ENCODE results near the gene MAPK12. TPM values are rescaled to one million over a fixed set of nuclear protein-coding genes. Genes with fewer than 3 reads are reported as not detected.

MAPK12 gene
- total and polyA plus RNA-seq, 2 donors from 2014 or later = 13.4 to 15.9 TPM

- H3K9me3 ChIP-seq (ENCODE audit: control insufficient read depth in 2 of 3, insufficient read depth in 1 of 3, low read length in 3 of 3) = no peaks in the 10 kb centered on the region
- peaks cover 0 to 66% (median 33%) of the 10 kb centered on the region in 3 donors for H3K4me1 ChIP-seq (ENCODE audit: control insufficient read depth in 2 of 3, insufficient read depth in 2 of 3, low read depth in 1 of 3, low read length in 3 of 3)
- H3K27me3 ChIP-seq (ENCODE audit: control insufficient read depth, insufficient read depth, low read length) = no peaks in the 10 kb centered on the region
- no peak overlapping the region for H3K4me3 ChIP-seq (ENCODE audit: low read length in 3 of 3)
- no peak for TF ChIP-seq CTCF (IDR thresholded peaks at IDR 0.05; ENCODE audit: borderline replicate concordance, extremely low read depth, insufficient read depth)
- H3K27ac ChIP-seq (ENCODE audit: low read depth in 2 of 2, low read length in 2 of 2) = peak overlapping the region; percentile 82 to 93
- H3K9ac ChIP-seq (ENCODE audit: low read length in 3 of 3) = peak overlapping the region in 1 of 3 donors; percentile 61
- FAIRE-seq (no peak), DNase-seq (no peak)
- intact Hi-C loops (cut with DNase I) = no loop called here
- no peaks in the 10 kb centered on the region for H3K36me3 ChIP-seq (ENCODE audit: control insufficient read depth in 2 of 3, insufficient read depth in 3 of 3, low read length in 3 of 3)
These were observed 42.0 kb upstream of the MAPK12 start for GRCh38 chr22:50303515-50303847.

- no peaks in the 10 kb centered on the region for H3K9me3 ChIP-seq (ENCODE audit: control insufficient read depth in 2 of 3, insufficient read depth in 1 of 3, low read length in 3 of 3)
- no peaks in the 10 kb centered on the region for H3K27me3 ChIP-seq (ENCODE audit: control insufficient read depth, insufficient read depth, low read length)
- no peaks in the 10 kb centered on the region for H3K36me3 ChIP-seq (ENCODE audit: control insufficient read depth in 2 of 3, insufficient read depth in 3 of 3, low read length in 3 of 3)
- no peak for TF ChIP-seq CTCF (IDR thresholded peaks at IDR 0.05; ENCODE audit: borderline replicate concordance, extremely low read depth, insufficient read depth)
- DNase-seq = peak in 2 of 5 donors; percentile 43 to 65
- H3K4me1 ChIP-seq (ENCODE audit: control insufficient read depth in 2 of 3, insufficient read depth in 2 of 3, low read depth in 1 of 3, low read length in 3 of 3) = peaks cover 0 to 68% (median 40%) of the 10 kb centered on the region in 3 donors
- FAIRE-seq = no peak
- H3K4me3 ChIP-seq (ENCODE audit: low read length in 3 of 3) = no peak overlapping the region
- intact Hi-C loops (cut with DNase I) = no loop called here
- no peak overlapping the region for H3K9ac ChIP-seq (ENCODE audit: low read length in 3 of 3)
- H3K27ac ChIP-seq (ENCODE audit: low read depth in 2 of 2, low read length in 2 of 2) = peak overlapping the region; percentile 6 to 63
These were observed 41.1 kb upstream of the MAPK12 start for GRCh38 chr22:50302564-50302963.

- H3K9ac ChIP-seq (ENCODE audit: low read length in 3 of 3) = peak overlapping the region in 1 of 3 donors; percentile 26
- no peaks in the 10 kb centered on the region for H3K9me3 ChIP-seq (ENCODE audit: control insufficient read depth in 2 of 3, insufficient read depth in 1 of 3, low read length in 3 of 3)
- no peak for DNase-seq
- H3K4me3 ChIP-seq (ENCODE audit: low read length in 3 of 3) = no peak overlapping the region
- no peak for TF ChIP-seq CTCF (IDR thresholded peaks at IDR 0.05; ENCODE audit: borderline replicate concordance, extremely low read depth, insufficient read depth)
- H3K4me1 ChIP-seq (ENCODE audit: control insufficient read depth in 2 of 3, insufficient read depth in 2 of 3, low read depth in 1 of 3, low read length in 3 of 3) = peaks cover 0 to 72% (median 45%) of the 10 kb centered on the region in 3 donors
- FAIRE-seq = no peak
- H3K27me3 ChIP-seq (ENCODE audit: control insufficient read depth, insufficient read depth, low read length) = no peaks in the 10 kb centered on the region
- H3K36me3 ChIP-seq (ENCODE audit: control insufficient read depth in 2 of 3, insufficient read depth in 3 of 3, low read length in 3 of 3) = no peaks in the 10 kb centered on the region
- H3K27ac ChIP-seq (ENCODE audit: low read depth in 2 of 2, low read length in 2 of 2) = peak overlapping the region; percentile 6 to 63
- intact Hi-C loops (cut with DNase I) = no loop called here
These were observed 40.6 kb upstream of the MAPK12 start for GRCh38 chr22:50302041-50302541.

- no peaks in the 10 kb centered on the region for H3K27me3 ChIP-seq (ENCODE audit: control insufficient read depth, insufficient read depth, low read length)
- H3K9me3 ChIP-seq (ENCODE audit: control insufficient read depth in 2 of 3, insufficient read depth in 1 of 3, low read length in 3 of 3) = no peaks in the 10 kb centered on the region
- H3K9ac ChIP-seq (ENCODE audit: low read length in 3 of 3) = peak overlapping the region in 1 of 3 donors; percentile 46
- peak overlapping the region; percentile 6 to 63 for H3K27ac ChIP-seq (ENCODE audit: low read depth in 2 of 2, low read length in 2 of 2)
- no peak for FAIRE-seq
- peaks cover 0 to 77% (median 49%) of the 10 kb centered on the region in 3 donors for H3K4me1 ChIP-seq (ENCODE audit: control insufficient read depth in 2 of 3, insufficient read depth in 2 of 3, low read depth in 1 of 3, low read length in 3 of 3)
- intact Hi-C loops (cut with DNase I) = no loop called here
- H3K4me3 ChIP-seq (ENCODE audit: low read length in 3 of 3) = no peak overlapping the region
- H3K36me3 ChIP-seq (ENCODE audit: control insufficient read depth in 2 of 3, insufficient read depth in 3 of 3, low read length in 3 of 3) = no peaks in the 10 kb centered on the region
- peak in 2 of 5 donors; percentile 41 to 73 for DNase-seq
- TF ChIP-seq CTCF (IDR thresholded peaks at IDR 0.05; ENCODE audit: borderline replicate concordance, extremely low read depth, insufficient read depth) = no peak
These were observed 40.1 kb upstream of the MAPK12 start for GRCh38 chr22:50301581-50301991.
